HG02623 (cell line): ENCODE measurements around the gene ALKBH3.

Experiments
- ATAC-seq: cut with Tn5 transposase; IDR thresholded peaks from one replicate; pipeline ENCODE4 v1.9.1; 2021; ENCODE audit warnings: moderate library complexity; ENCODE audit not compliant: unreplicated experiment

The ALKBH3 gene

GRCh38 chr11:43957571-43957970, 76.9 kb downstream of the ALKBH3 start:
- no peak for ATAC-seq

GRCh38 chr11:43959321-43959995, 78.8 kb downstream of the ALKBH3 start:
- no peak for ATAC-seq

GRCh38 chr11:43962383-43963278, 82.0 kb downstream of the ALKBH3 start:
- ATAC-seq = no peak

- no peak for ATAC-seq
These were observed 82.6 kb downstream of the ALKBH3 start for GRCh38 chr11:43963279-43963620.

GRCh38 chr11:43967661-43968060, 87.0 kb downstream of the ALKBH3 start:
- ATAC-seq = no peak

- no peak for ATAC-seq
These were observed 88.1 kb downstream of the ALKBH3 start for GRCh38 chr11:43968719-43969118.

- ATAC-seq = no peak
These were observed 88.9 kb downstream of the ALKBH3 start for GRCh38 chr11:43969543-43969942.
